ENCODE data around the gene EMCN. TPM values are rescaled to one million over a fixed set of nuclear protein-coding genes. Genes with fewer than 3 reads are reported as not detected.
A peak's percentile ranks its signal among the peaks of the same experiment; 100 is the strongest.

EMCN gene
- total RNA-seq, 1 donor from 2014 or later: 53.3 TPM

GRCh38 chr4:100421361-100421978 lies 96.4 kb downstream of the EMCN start:
- H3K36me3 ChIP-seq: no peaks in the 10 kb centered on the region
- H3K9me3 ChIP-seq: no peaks in the 10 kb centered on the region
- no peaks in the 10 kb centered on the region for H3K4me1 ChIP-seq
- ATAC-seq (peak in 1 of 2 donors; percentile 50), DNase-seq (no peak)
- H3K27ac ChIP-seq: no peak overlapping the region
- H3K27me3 ChIP-seq (ENCODE audit: low read depth): no peaks in the 10 kb centered on the region
- H3K4me3 ChIP-seq: no peak overlapping the region
- peak; percentile 51 for TF ChIP-seq CTCF (IDR thresholded peaks at IDR 0.05)
- intact Hi-C loops (cut with DNase I): no loop called here

- TF ChIP-seq CTCF (IDR thresholded peaks at IDR 0.05): no peak
- no peak for DNase-seq
- Histone ChIP-seq H3K36me3 (no peaks in the 10 kb centered on the region), H3K27ac (no peak overlapping the region), H3K4me1 (no peaks in the 10 kb centered on the region), H3K4me3 (no peak overlapping the region), H3K9me3 (no peaks in the 10 kb centered on the region), H3K27me3 (ENCODE audit: low read depth) (no peaks in the 10 kb centered on the region)
- ATAC-seq: no peak
- intact Hi-C loops (cut with DNase I): no loop called here
Observed at GRCh38 chr4:100420571-100420970, 97.3 kb downstream of the EMCN start.

GRCh38 chr4:100417565-100417964 lies 100.3 kb downstream of the EMCN start:
- ATAC-seq: no peak
- Histone ChIP-seq H3K27me3 (ENCODE audit: low read depth) (no peaks in the 10 kb centered on the region), H3K9me3 (no peaks in the 10 kb centered on the region), H3K4me1 (no peaks in the 10 kb centered on the region), H3K27ac (no peak overlapping the region), H3K36me3 (no peaks in the 10 kb centered on the region), H3K4me3 (no peak overlapping the region)
- no peak for DNase-seq
- intact Hi-C loops (cut with DNase I): no loop called here
- no peak for TF ChIP-seq CTCF (IDR thresholded peaks at IDR 0.05)

- H3K27ac ChIP-seq: no peak overlapping the region
- H3K4me1 ChIP-seq: no peaks in the 10 kb centered on the region
- H3K4me3 ChIP-seq: no peak overlapping the region
- H3K9me3 ChIP-seq: no peaks in the 10 kb centered on the region
- DNase-seq: no peak
- no peak for TF ChIP-seq CTCF (IDR thresholded peaks at IDR 0.05)
- ATAC-seq: peak in 1 of 2 donors; percentile 19
- no peaks in the 10 kb centered on the region for H3K36me3 ChIP-seq
- H3K27me3 ChIP-seq (ENCODE audit: low read depth): no peaks in the 10 kb centered on the region
- intact Hi-C loops (cut with DNase I): no loop called here
Observed at GRCh38 chr4:100414016-100414790, 103.6 kb downstream of the EMCN start.

- no peak for TF ChIP-seq CTCF (IDR thresholded peaks at IDR 0.05)
- intact Hi-C loops (cut with DNase I): no loop called here
- DNase-seq (no peak), ATAC-seq (no peak)
- Histone ChIP-seq H3K27ac (no peak overlapping the region), H3K9me3 (no peaks in the 10 kb centered on the region), H3K4me1 (no peaks in the 10 kb centered on the region), H3K4me3 (no peak overlapping the region), H3K36me3 (no peaks in the 10 kb centered on the region), H3K27me3 (ENCODE audit: low read depth) (no peaks in the 10 kb centered on the region)
Observed at GRCh38 chr4:100391863-100392262, 126.0 kb downstream of the EMCN start.
